Brain microvascular endothelial cell (primary cell): ENCODE measurements around the gene CEL.
"Not testable (repeated sequence)": the region's sequence is repeated elsewhere in the genome, so short reads cannot be mapped to it uniquely, and the experiment has no call there.

ENCODE experiments used
- DNase-seq: peaks from one replicate; pipeline ENCODE4 v3.0.0-alpha.2; 2020
- H3K27ac ChIP-seq: fragments of 250-450 bp; sonication (Bioruptor Pico); 2 replicates; pipeline ENCODE4 v1.5.1; 2020; ENCODE audit warnings: mild to moderate bottlenecking, moderate library complexity
- H3K27me3 ChIP-seq: fragments of 250-450 bp; sonication (Bioruptor Pico); replicated peaks from 2 replicates; pipeline ENCODE4 v1.5.1; 2020; ENCODE audit warnings: mild to moderate bottlenecking
- H3K36me3 ChIP-seq: fragments of 250-450 bp; sonication (Bioruptor Pico); replicated peaks from 2 replicates; pipeline ENCODE4 v1.5.1; 2020; ENCODE audit warnings: mild to moderate bottlenecking
- H3K4me3 ChIP-seq: 2 replicates; pipeline ENCODE4 v1.5.1; 2011; ENCODE audit warnings: low read depth, mild to moderate bottlenecking, control low read depth, low read length, moderate library complexity
- in situ Hi-C: cut with HindIII; loops from 2 replicates; pipeline ENCODE4 v1.10.0; 2017; ENCODE audit warnings: low sequenced_read_pairs, low pct_ligation_motif_present
- TF ChIP-seq, protein P1 (sequence below): IDR thresholded peaks from 2 replicates; pipeline ENCODE4 v1.5.1; 2011; ENCODE audit warnings: low read depth, mild to moderate bottlenecking, moderate library complexity, low read length, control low read depth, inconsistent platforms; ENCODE audit errors: missing control alignments

CEL gene

DNA sequence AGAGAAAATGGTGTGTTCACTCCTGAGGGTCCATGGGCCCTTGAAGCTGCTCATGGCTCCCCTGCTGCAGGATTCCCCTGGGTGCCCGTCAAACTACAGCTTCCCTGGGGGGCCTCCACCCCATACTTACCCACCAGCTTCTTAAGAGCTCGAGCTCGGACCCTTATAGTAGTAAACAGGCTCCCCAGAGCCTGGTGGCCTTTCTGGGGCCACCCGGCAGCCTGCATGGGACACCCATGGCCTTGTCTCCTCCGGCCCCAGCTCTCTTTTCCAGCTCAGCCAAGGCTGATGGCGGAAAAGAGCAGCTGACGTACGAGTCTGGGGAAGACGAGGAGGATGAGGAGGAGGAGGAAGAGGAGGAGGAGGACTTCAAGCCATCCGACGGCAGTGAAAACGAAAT lies 4.2 kb upstream of the CEL start:
- Histone ChIP-seq H3K36me3 (peaks cover 28% of the 10 kb centered on the region), H3K4me3 (no peak overlapping the region), H3K27ac (no peak overlapping the region), H3K27me3 (no peaks in the 10 kb centered on the region)
- in situ Hi-C loops, result no loop called here
- DNase-seq, result no peak
- TF ChIP-seq, protein P1, sequence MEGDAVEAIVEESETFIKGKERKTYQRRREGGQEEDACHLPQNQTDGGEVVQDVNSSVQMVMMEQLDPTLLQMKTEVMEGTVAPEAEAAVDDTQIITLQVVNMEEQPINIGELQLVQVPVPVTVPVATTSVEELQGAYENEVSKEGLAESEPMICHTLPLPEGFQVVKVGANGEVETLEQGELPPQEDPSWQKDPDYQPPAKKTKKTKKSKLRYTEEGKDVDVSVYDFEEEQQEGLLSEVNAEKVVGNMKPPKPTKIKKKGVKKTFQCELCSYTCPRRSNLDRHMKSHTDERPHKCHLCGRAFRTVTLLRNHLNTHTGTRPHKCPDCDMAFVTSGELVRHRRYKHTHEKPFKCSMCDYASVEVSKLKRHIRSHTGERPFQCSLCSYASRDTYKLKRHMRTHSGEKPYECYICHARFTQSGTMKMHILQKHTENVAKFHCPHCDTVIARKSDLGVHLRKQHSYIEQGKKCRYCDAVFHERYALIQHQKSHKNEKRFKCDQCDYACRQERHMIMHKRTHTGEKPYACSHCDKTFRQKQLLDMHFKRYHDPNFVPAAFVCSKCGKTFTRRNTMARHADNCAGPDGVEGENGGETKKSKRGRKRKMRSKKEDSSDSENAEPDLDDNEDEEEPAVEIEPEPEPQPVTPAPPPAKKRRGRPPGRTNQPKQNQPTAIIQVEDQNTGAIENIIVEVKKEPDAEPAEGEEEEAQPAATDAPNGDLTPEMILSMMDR, result no peak

GRCh38 chr9:133058071-133058470 lies 3.7 kb upstream of the CEL start:
- H3K27ac ChIP-seq, result no peak overlapping the region
- no peak for DNase-seq
- in situ Hi-C loops, result no loop called here
- H3K36me3 ChIP-seq, result peaks cover 28% of the 10 kb centered on the region
- TF ChIP-seq, protein P1, result no peak
- H3K27me3 ChIP-seq, result no peaks in the 10 kb centered on the region
- H3K4me3 ChIP-seq, result no peak overlapping the region

DNA sequence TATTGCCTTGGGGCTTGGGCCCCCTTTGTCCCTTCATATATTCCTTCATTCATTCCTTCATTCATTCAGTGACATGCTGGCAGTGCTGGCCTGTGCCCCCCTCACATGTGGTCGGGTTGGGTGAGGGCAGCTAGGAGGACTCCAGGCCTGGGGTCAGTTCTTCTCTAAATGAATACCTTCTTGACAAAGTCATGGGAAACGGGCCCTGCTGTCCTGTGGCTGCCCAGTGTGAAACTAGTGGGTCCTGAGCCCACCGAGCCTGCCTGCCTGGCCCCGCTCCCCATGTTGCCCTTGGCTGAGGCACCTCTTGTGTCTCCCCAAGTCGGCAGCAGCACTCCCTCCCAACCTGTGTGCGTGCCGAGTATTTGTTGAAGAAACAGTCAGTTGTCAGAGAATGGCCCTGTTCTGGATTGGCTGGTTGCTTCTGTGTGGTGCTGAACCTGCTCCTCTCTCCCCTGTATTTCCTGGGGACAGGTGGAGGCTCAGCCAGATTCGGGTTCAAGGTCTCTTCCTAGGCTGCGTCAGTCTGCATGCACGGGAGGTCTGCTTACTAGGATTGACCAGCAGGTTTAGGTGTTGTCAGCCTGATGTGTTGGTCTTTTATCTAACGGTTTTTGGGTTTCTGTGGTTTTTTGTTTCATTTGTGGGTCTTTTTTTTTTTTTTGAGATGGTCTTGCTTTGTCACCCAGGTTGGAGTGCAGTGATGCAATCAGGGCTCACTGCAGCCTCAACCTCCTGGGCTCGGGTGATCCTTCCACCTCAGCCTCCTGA lies 3.0 kb upstream of the CEL start:
- no peak for DNase-seq
- in situ Hi-C loops, result no loop called here
- Histone ChIP-seq H3K36me3 (peaks cover 22% of the 10 kb centered on the region), H3K4me3 (no peak overlapping the region), H3K27me3 (no peaks in the 10 kb centered on the region), H3K27ac (no peak overlapping the region)
- TF ChIP-seq, protein P1, result no peak

DNA sequence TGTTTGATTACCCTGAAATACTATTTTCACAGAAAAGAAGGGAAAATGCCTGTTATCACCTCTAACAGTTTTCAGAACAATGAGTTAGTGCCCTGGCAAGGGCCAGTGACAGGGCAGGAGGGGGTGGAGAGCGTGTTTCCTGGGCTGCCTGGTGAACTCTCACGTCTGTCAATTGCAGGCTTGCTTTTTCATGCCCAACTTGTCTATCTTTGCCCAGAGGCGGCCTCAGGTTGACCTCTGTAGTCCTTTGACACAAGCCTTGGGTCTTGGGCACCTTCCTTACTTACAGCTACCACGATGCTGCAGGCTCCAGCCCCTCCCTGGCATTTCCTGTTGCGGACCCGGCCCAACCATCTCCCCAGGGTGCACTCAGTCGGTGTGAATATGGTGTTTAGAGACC lies 2.2 kb upstream of the CEL start:
- no peak overlapping the region for H3K27ac ChIP-seq
- TF ChIP-seq, protein P1, result no peak
- H3K27me3 ChIP-seq, result no peaks in the 10 kb centered on the region
- no peak overlapping the region for H3K4me3 ChIP-seq
- no peak for DNase-seq
- H3K36me3 ChIP-seq, result peaks cover 15% of the 10 kb centered on the region
- in situ Hi-C loops, result no loop called here

DNA sequence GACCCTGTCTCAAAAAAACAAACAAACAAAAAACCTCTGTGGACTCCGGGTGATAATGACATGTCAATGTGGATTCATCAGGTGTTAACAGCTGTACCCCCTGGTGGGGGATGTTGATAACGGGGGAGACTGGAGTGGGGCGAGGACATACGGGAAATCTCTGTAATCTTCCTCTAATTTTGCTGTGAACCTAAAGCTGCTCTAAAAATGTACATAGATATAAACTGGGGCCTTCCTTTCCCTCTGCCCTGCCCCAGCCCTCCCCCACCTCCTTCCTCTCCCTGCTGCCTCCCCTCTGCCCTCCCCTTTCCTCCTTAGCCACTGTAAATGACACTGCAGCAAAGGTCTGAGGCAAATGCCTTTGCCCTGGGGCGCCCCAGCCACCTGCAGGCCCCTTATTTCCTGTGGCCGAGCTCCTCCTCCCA lies 1.4 kb upstream of the CEL start:
- Histone ChIP-seq H3K4me3 (no peak overlapping the region), H3K27ac (no peak overlapping the region), H3K27me3 (no peaks in the 10 kb centered on the region), H3K36me3 (peaks cover 12% of the 10 kb centered on the region)
- in situ Hi-C loops, result no loop called here
- TF ChIP-seq, protein P1, result peak; percentile 21
- no peak for DNase-seq

- H3K27ac ChIP-seq, in situ Hi-C loops, H3K4me3 ChIP-seq, H3K27me3 ChIP-seq, DNase-seq, H3K36me3 ChIP-seq: not testable (repeated sequence)
These were observed 590 bp upstream of the CEL start for GRCh38 chr9:133061019-133061763.

DNA sequence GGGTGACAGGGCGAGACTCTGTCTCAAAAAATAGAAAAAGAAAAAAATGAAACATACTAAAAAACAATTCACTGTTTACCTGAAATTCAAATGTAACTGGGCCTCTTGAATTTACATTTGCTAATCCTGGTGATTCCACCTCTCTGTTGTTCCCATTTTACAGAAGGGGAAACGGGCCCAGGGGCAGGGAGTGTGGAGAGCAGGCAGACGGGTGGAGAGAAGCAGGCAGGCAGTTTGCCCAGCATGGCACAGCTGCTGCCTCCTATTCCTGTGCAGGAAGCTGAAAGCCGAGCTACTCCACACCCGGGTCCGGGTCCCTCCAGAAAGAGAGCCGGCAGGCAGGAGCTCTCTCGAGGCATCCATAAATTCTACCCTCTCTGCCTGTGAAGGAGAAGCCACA lies 788 bp downstream of the CEL start:
- H3K27ac ChIP-seq, H3K4me3 ChIP-seq, H3K36me3 ChIP-seq, H3K27me3 ChIP-seq, DNase-seq, in situ Hi-C loops: not testable (repeated sequence)
